Stimulated activated CD8-positive, alpha-beta memory T cell treated with anti-CD3 and anti-CD28 coated beads, Interleukin-4, amount 100 ng/mL, for 4 hours (primary cell): ENCODE measurements around the gene SPATA6L.

ENCODE experiments used
- DNase-seq, 2 donors: peaks; one replicate each; pipeline ENCODE4 v3.0.0-alpha.2; 2020; ENCODE audit warnings: low read depth in 2 of 2, low spot score in 1 of 2

Gene SPATA6L

DNA sequence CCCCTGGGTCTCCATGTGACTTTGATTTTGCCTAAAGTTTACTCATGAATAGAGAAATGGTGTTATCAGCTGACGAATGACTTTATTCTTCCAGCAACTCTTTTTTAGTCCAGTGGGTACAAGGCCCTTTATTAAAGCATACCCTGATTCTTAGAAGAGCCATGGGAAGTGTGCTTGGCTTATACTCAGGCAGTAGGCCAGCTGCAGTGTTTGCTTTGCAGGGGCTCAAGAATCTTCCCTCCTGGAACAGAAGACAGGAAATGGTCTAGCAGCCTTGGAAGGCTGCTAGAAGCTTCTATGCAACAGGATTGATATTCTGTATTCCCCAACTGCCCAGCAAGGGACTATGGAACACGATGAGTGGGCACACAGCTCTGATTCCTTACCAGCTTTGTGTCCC lies 77.6 kb downstream of the SPATA6L start:
- no peak for DNase-seq

GRCh38 chr9:4585135-4585534 lies 81.1 kb downstream of the SPATA6L start:
- no peak for DNase-seq

DNA sequence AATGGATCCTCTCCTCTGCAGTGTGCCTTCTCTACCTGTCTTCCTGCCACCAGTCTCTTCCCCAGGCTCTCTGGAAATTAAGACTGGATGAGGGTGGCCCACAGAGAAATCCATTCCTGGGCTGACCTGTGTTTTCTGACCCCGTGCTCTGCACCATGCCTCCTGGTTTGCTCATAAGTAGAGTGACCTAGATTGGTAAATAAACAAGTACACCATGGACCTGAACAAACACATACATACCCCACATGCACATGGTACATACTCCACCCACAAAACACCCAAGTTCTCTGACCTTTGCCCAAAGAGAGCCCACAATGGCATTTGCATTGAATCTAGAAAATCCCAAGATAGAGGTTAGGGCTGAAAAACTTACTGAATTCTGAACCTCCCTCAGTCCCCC lies 81.6 kb downstream of the SPATA6L start:
- no peak for DNase-seq

DNA sequence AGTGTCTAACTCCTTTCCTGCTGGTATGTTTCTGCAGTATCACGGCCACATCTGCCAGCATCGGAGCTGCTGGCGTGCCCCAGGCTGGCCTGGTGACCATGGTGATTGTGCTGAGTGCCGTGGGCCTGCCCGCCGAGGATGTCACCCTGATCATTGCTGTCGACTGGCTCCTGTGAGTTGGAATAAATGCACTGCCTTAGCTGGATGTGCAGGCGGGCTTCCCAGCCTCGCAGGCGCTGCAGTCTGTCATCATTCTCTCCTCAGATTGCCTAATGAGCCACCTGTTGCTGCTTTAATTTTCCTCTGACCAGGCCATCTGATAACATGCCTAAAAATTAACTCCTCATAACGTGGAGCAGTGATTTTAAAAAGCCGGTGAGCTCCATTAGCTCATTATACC lies 83.3 kb downstream of the SPATA6L start:
- DNase-seq, result no peak

- no peak for DNase-seq
Observed at GRCh38 chr9:4581861-4582565, 84.3 kb downstream of the SPATA6L start.

GRCh38 chr9:4581035-4581760 lies 85.1 kb downstream of the SPATA6L start:
- DNase-seq, result no peak

DNA sequence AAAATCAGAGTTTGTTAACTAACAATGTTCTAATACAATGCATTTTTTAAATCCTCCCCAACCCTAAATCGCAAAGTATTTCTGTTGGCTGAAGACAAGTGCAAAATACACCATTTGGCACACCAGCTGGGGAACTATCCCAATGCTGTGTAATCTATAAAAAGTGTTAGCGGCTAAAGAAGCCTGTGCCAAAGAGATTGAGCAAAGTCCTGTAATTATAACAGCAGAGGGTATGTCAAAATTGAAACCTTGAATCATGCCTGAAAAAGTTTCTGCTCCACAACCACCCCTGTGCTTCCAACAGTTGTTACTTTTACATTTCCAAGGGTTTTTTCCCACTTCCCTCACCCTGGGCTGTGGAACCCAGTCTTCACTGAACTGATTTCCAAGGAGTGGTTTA lies 87.3 kb downstream of the SPATA6L start:
- DNase-seq, result no peak

DNA sequence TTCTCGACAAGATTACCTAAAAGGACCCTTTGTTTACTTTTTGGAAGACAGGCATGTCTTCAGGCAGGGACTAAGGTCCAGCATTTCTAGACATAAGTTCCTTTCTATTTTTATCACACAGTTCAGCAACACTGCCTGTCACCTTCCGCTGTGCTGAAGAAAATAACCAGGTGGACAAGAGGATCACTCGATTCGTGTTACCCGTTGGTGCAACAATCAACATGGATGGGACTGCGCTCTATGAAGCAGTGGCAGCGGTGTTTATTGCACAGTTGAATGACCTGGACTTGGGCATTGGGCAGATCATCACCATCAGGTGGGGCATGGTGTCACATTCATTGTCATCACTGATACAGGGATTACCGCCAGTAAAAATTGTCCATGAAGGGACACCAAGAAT lies 89.8 kb downstream of the SPATA6L start:
- DNase-seq, result no peak

GRCh38 chr9:4575997-4576396 lies 90.3 kb downstream of the SPATA6L start:
- no peak for DNase-seq

- no peak for DNase-seq
Observed at GRCh38 chr9:4574657-4575243, 91.5 kb downstream of the SPATA6L start.

- no peak for DNase-seq
Observed at GRCh38 chr9:4573634-4574389, 92.5 kb downstream of the SPATA6L start.

GRCh38 chr9:4573176-4573575 lies 93.1 kb downstream of the SPATA6L start:
- DNase-seq, result no peak

- no peak for DNase-seq
Observed at GRCh38 chr9:4572184-4572826, 94.0 kb downstream of the SPATA6L start.

DNA sequence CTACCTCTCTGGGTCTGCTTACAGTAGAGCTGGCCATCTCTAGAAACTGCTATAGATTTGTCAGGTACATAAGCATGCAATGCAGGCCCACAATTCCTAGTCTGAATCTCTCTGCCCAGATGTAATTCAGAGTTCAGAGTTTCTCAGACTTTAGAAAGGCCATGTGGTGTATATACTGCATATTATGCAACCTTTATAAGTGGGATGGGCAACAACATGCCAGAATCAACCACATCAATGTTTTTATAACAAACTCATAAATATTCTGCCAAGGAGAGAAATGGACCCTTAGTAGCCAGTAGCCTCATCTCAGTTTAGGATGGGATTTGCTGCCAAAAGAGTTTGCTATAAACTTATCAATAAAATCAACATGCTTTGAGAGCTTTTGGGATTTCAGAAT lies 97.2 kb downstream of the SPATA6L start:
- DNase-seq, result no peak

DNA sequence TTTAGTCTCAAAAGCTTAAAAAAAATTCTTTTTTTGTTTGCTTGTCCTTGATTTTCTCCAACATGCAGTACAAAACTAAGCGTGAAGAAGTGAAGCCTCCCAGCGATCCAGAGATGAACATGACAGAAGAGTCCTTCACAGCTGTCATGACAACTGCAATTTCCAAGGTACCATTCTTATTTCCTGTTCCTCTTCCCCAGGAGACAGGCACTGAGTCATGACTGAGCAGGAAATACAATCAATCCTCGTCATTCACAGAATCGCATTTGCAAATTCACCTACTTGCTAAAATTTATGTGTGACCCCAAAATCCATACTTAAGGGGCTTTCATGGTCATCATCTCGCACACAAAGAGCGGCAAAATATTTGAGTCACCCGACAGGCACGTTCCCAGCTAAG lies 98.7 kb downstream of the SPATA6L start:
- no peak for DNase-seq

GRCh38 chr9:4566806-4567205 lies 99.5 kb downstream of the SPATA6L start:
- DNase-seq, result no peak

DNA sequence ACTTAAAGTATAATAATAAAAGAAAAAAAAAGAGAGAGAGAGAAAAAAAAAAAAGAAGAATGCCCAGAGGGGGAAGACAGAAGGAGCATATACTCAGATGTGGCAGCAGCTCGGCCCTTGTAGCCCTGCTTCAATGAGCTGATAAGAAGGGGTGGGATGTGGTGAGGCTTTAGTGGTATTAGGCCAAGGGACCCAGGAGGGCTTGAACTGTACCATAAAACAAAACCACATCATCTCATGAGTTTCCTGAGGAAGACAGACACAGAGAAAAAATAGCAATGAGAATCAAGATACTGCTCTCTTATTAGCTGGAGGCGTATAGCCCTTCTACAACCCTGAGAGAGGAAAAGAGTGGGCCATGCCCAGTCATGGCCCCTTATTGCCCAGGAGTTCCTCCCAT lies 103.2 kb downstream of the SPATA6L start:
- DNase-seq, result no peak

DNA sequence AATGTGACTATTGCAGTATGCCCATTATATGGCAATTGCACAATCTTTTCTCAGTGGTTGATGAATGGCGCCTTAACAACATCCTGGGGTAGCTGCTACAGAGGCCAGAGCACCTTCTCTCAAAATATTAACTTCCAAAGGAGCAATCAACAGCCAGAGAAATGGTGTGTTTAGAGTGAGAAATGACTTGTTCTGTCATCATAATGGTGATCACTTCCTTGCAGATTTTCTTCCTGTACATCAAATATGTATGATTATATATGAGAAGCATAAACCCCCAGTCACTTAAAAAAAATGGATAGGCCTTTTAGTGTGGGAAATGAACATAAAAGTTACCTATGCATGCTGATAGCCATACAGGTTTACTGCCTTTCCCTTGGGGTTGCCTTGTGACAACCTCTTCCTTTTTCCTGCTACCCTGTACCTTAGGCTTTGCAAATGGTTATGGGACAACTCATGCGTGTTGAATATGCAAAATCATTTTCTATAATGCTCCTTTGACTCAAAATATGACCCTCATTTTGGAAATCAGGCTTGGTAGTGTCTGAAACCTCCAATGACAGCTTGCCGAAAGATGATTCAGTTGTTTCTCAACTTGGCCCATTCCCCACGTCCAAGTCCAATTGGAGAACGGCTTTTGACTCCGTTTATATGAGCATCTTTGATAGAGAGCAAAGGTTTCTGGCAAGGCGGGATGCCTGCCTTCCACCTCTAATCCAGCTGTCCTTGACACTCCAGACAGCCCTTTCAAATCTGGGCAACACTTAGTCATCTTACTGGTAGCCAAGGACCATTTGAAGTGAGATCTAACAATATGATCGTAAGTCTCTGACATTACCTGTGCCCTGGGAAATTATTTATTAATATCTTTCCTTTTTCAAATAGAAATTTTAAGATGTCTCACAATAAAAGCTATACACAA lies 106.8 kb downstream of the SPATA6L start:
- no peak for DNase-seq

- no peak for DNase-seq
Observed at GRCh38 chr9:4558371-4558998, 107.8 kb downstream of the SPATA6L start.

- DNase-seq, result no peak
Observed at GRCh38 chr9:4555236-4555635, 111.0 kb downstream of the SPATA6L start.
